Parathyroid adenoma (tissue), 2 donors: ENCODE measurements around the gene HSFX2.
"Not testable (repeated sequence)": the region's sequence is repeated elsewhere in the genome, so short reads cannot be mapped to it uniquely, and the experiment has no call there.

Source experiments
- H2AFZ ChIP-seq: fragments of 300-600 bp; sonication (generic); one replicate; pipeline ENCODE4 v1.7.0; 2017; ENCODE audit warnings: antibody characterized with exemption, mild to moderate bottlenecking
- H3K27ac ChIP-seq: fragments of 300-600 bp; sonication (generic); one replicate; pipeline ENCODE4 v1.7.0; 2017
- H3K27me3 ChIP-seq: fragments of 300-600 bp; sonication (generic); one replicate; pipeline ENCODE4 v1.7.0; 2017; ENCODE audit warnings: low read length; ENCODE audit not compliant: control insufficient read depth, insufficient read depth
- H3K36me3 ChIP-seq: fragments of 300-600 bp; sonication (generic); one replicate; pipeline ENCODE4 v1.7.0; 2017; ENCODE audit warnings: low read length; ENCODE audit not compliant: control insufficient read depth, insufficient read depth
- H3K4me1 ChIP-seq: fragments of 300-600 bp; sonication (generic); one replicate; pipeline ENCODE4 v1.7.0; 2017; ENCODE audit warnings: control low read depth
- H3K4me2 ChIP-seq: fragments of 300-600 bp; sonication (generic); one replicate; pipeline ENCODE4 v1.7.0; 2017; ENCODE audit warnings: low read length
- H3K4me3 ChIP-seq: fragments of 300-600 bp; sonication (generic); one replicate; pipeline ENCODE4 v1.7.0; 2017; ENCODE audit warnings: low read depth, low read length
- H3K79me2 ChIP-seq: fragments of 300-600 bp; sonication (generic); one replicate; pipeline ENCODE4 v1.7.0; 2017; ENCODE audit warnings: control low read depth
- H3K9ac ChIP-seq: fragments of 300-600 bp; sonication (generic); one replicate; pipeline ENCODE4 v1.7.0; 2017; ENCODE audit warnings: mild to moderate bottlenecking
- H3K9me3 ChIP-seq: fragments of 300-600 bp; sonication (generic); one replicate; pipeline ENCODE4 v1.7.0; 2017; ENCODE audit warnings: low read length; ENCODE audit not compliant: control insufficient read depth
- TF ChIP-seq, protein P1 (sequence below): fragments of 300-600 bp; sonication (generic); IDR thresholded peaks from one replicate; pipeline ENCODE4 v1.7.0; 2017; ENCODE audit warnings: antibody characterized with exemption, mild to moderate bottlenecking
- donor health status: primary hyperparathyroidism.

The HSFX2 gene

DNA sequence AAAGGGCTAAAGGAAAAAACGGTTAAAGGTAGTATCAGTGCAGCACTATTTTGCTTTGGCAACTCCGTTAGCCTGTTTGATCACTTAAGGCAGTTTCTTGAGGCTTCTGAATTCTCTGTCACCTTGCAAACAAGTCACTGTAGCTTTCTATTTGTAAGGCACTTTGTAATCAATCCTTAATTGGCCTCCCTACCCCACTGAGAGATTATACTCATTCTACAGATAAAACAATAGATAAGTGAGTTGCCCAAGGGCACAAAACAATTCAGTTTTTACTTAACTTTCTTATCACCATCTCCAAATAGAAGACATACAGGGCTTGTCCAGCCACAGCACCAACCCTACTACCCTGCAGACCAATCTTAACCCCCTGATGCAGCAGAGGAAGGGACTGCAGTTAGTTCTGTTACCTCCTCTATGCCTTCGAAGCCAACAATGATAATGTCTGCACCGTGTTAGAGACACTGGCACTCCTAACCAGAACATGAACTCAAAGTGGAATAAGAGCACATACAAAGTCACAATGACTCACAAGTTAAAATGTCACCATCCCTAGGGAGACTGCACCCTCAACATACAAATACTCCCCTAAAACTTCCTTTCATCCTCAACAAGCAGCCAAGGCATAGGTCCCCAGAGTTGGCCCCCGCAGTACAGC is 34.7 kb upstream of the HSFX2 start:
- no peaks in the 10 kb centered on the region for H3K36me3 ChIP-seq
- no peaks in the 10 kb centered on the region for H3K9me3 ChIP-seq
- TF ChIP-seq, protein P1, sequence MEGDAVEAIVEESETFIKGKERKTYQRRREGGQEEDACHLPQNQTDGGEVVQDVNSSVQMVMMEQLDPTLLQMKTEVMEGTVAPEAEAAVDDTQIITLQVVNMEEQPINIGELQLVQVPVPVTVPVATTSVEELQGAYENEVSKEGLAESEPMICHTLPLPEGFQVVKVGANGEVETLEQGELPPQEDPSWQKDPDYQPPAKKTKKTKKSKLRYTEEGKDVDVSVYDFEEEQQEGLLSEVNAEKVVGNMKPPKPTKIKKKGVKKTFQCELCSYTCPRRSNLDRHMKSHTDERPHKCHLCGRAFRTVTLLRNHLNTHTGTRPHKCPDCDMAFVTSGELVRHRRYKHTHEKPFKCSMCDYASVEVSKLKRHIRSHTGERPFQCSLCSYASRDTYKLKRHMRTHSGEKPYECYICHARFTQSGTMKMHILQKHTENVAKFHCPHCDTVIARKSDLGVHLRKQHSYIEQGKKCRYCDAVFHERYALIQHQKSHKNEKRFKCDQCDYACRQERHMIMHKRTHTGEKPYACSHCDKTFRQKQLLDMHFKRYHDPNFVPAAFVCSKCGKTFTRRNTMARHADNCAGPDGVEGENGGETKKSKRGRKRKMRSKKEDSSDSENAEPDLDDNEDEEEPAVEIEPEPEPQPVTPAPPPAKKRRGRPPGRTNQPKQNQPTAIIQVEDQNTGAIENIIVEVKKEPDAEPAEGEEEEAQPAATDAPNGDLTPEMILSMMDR = no peak
- H3K79me2 ChIP-seq = peaks cover 18% of the 10 kb centered on the region
- H2AFZ ChIP-seq = no peak overlapping the region
- no peak overlapping the region for H3K4me3 ChIP-seq
- no peaks in the 10 kb centered on the region for H3K27me3 ChIP-seq
- H3K9ac ChIP-seq = no peak overlapping the region
- H3K27ac ChIP-seq = no peak overlapping the region
- peaks cover 6% of the 10 kb centered on the region for H3K4me1 ChIP-seq
- H3K4me2 ChIP-seq = no peak overlapping the region

DNA sequence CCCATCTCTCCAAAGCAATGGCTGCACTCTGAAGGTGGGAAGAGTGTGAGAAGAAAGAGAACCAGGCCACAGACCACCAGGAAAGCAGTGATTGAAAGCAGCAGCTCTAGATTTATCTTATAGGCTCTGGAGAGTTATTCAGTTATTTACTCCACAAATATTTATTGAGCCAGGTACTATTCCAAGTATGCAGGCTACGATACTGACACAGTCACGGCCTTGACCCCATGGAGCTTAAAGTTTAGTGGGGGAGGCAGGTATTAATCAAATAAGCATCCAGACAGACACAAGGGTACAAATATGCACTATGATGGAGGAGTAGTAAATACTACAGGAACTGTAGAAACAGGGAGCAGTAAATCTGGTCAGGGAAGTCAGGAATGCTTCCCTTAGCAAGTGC is 33.7 kb upstream of the HSFX2 start:
- H3K36me3 ChIP-seq = no peaks in the 10 kb centered on the region
- H3K4me3 ChIP-seq = no peak overlapping the region
- H3K4me1 ChIP-seq = peaks cover 6% of the 10 kb centered on the region
- H2AFZ ChIP-seq = no peak overlapping the region
- H3K79me2 ChIP-seq = peaks cover 18% of the 10 kb centered on the region
- H3K27me3 ChIP-seq = no peaks in the 10 kb centered on the region
- TF ChIP-seq, protein P1 = no peak
- no peak overlapping the region for H3K4me2 ChIP-seq
- no peak overlapping the region for H3K27ac ChIP-seq
- no peaks in the 10 kb centered on the region for H3K9me3 ChIP-seq
- H3K9ac ChIP-seq = no peak overlapping the region

DNA sequence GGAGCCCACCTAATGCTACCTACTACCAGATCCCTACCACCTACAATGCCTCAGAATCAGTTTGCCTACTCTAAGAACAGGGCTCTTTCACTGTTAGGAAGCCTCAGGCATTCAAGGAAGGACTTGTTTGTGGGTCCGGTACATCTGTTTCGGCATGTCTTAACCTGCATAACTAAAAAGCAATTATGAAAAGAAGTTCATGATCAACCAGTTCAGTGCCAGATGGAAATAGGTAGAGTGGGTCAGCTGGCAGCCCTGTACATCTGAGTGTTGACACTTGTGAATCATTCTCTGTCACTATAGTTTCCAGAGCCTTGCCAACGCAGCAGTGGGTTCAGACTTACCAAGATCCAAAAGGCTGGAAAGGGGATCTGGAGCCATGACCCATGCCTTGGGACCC is 33.2 kb upstream of the HSFX2 start:
- Histone ChIP-seq H2AFZ (no peak overlapping the region), H3K4me1 (peaks cover 6% of the 10 kb centered on the region), H3K27ac (no peak overlapping the region), H3K4me3 (no peak overlapping the region), H3K79me2 (peaks cover 18% of the 10 kb centered on the region), H3K4me2 (no peak overlapping the region), H3K9me3 (no peaks in the 10 kb centered on the region), H3K9ac (no peak overlapping the region), H3K36me3 (no peaks in the 10 kb centered on the region), H3K27me3 (no peaks in the 10 kb centered on the region)
- TF ChIP-seq, protein P1 = no peak

DNA sequence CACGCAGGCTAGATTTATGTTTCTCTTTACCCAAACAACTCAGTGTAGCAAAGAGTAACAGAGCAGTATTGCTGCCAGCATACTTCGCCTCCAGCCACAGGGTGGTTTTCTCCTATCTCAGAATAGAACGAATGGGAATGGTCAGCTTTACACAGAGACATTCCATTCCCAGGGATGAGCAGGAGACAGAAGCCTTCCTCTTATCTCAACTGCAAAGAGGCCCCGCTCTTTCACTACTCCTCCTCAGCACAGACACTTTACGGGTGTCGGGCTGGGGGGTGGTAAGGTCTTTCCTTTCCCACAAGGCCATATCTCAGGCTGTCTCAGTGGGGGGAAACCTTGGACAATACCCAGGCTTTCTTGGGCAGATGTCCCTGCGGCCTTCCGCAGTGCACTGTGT is 31.7 kb upstream of the HSFX2 start:
- not testable (repeated sequence) for H3K9ac ChIP-seq, H3K4me1 ChIP-seq, H3K9me3 ChIP-seq, H3K27ac ChIP-seq, H3K36me3 ChIP-seq, H3K27me3 ChIP-seq, H2AFZ ChIP-seq, H3K4me2 ChIP-seq, H3K4me3 ChIP-seq
- peaks cover 18% of the 10 kb centered on the region for H3K79me2 ChIP-seq

DNA sequence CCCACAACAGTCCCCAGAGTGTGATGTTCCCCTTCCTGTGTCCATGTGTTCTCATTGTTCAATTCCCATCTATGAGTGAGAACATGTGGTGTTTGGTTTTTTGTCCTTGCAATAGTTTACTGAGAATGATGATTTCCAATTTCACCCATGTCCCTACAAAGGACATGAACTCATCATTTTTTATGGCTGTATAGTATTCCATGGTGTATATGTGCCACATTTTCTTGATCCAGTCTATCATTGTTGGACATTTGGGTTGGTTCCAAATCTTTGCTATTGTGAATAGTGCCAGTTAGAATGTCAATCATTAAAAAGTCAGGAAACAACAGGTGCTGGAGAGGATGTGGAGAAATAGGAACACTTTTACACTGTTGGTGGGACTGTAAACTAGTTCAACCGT is 24.5 kb upstream of the HSFX2 start:
- H3K27ac ChIP-seq, H3K79me2 ChIP-seq: not testable (repeated sequence)

DNA sequence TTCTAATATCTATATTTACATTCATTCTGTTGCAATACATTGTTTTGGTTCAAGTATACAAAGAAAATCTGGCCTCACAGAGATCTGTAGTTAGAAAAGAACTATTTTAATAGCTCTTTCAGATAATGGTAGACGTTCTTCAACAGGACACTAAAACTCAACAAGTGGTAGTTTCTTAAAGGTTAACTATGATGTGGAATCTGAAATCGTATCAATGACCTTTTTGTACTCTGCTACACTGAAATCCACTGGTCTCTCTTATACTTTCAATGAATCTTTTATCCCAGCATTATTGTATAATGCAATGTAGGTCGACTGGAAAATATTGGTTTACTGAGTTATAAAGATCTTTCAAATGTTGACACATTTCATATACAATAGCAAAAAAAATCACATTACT is 23.8 kb upstream of the HSFX2 start:
- Histone ChIP-seq H3K79me2 (peaks cover 8% of the 10 kb centered on the region), H3K4me2 (no peak overlapping the region), H3K9ac (no peak overlapping the region), H3K27ac (no peak overlapping the region), H3K36me3 (no peaks in the 10 kb centered on the region), H2AFZ (no peak overlapping the region), H3K4me1 (no peaks in the 10 kb centered on the region), H3K27me3 (no peaks in the 10 kb centered on the region), H3K9me3 (no peaks in the 10 kb centered on the region), H3K4me3 (no peak overlapping the region)
- TF ChIP-seq, protein P1 = no peak

More for the DNA sequence above, 24.5 kb upstream of the HSFX2 start:
- not testable (repeated sequence) for H3K9ac ChIP-seq, H2AFZ ChIP-seq, H3K4me1 ChIP-seq, H3K27me3 ChIP-seq, H3K9me3 ChIP-seq, H3K4me2 ChIP-seq, H3K36me3 ChIP-seq, H3K4me3 ChIP-seq
